Measurements from ENCODE around the gene LCN6. TPM values are rescaled to one million over a fixed set of nuclear protein-coding genes. Genes with fewer than 3 reads are reported as not detected.

LCN6 gene
- total and polyA plus RNA-seq, 2 of the 13 experiments (the other 11 are each of a cell fraction or from before 2014, with no cell fraction given) = not detected

DNA sequence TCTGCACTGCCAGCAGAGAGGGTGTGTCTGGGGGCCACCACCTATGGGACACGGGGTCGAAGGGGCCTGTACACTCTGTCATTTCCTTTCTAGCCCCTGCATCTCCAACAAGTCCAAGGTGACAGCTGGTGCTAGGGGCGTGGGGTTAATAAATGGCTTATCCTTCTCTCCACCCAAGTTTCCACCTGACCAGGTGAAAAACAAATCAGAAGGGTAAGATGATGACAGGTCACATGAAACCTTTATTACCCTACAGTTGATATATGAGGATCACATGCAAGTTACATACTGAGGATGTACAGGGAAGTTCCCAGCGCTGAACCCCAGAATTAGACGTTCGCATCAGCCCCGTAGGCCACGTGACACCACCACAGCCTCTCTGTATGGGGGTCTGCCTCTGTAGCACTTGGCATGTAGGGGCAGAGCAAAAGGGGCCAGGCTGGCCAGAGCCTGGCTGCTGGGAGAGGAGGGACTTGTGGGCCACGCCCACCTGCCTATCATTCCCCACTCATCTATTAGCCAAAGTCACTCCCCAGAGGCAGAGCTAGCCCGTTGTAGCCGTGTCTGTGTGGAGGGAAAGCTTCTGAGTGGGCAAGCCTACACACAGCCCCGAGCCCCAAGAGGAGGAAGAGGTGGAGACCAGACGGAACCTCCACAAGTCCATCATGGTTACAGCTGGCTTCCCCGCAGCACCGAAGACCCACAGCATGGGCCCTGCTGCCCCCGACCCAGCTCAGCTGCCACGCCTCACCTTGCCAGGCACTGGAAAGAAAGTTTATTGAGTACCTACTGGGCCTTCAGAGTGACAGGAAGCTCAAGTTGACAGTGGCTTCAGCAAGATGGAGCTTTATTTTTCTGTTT is 45.0 kb upstream of the LCN6 start (continued):
- TF ChIP-seq, protein P1, sequence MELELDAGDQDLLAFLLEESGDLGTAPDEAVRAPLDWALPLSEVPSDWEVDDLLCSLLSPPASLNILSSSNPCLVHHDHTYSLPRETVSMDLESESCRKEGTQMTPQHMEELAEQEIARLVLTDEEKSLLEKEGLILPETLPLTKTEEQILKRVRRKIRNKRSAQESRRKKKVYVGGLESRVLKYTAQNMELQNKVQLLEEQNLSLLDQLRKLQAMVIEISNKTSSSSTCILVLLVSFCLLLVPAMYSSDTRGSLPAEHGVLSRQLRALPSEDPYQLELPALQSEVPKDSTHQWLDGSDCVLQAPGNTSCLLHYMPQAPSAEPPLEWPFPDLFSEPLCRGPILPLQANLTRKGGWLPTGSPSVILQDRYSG (CRISPR knock-in tag; IDR thresholded peaks at IDR 0.05) = no peak
- TF ChIP-seq TAF15 (IDR thresholded peaks at IDR 0.05; ENCODE audit: low read depth, low read length, poor library complexity, severe bottlenecking) (peak; percentile 60), ZNF589 (CRISPR knock-in tag; conservative IDR thresholded peaks at IDR 0.05) (no peak), MEF2D (CRISPR knock-in tag; IDR thresholded peaks at IDR 0.05) (no peak; the same call in 1 of the 2 replicates), SP2 (CRISPR knock-in tag; IDR thresholded peaks at IDR 0.05) (0 out of 2 replicates have a peak, but pooled peaks have one; percentile 23), ATF6 (CRISPR knock-in tag; conservative IDR thresholded peaks at IDR 0.05) (no peak), POLR2G (IDR thresholded peaks at IDR 0.05; ENCODE audit: low read depth, low read length) (no peak; the same call in 1 of the 2 replicates), PCBP2 (optimal IDR thresholded peaks at IDR 0.05; ENCODE audit: low read depth, low read length, poor library complexity, severe bottlenecking) (no peak), ZBTB39 (CRISPR knock-in tag; IDR thresholded peaks at IDR 0.05) (0 out of 2 replicates have a peak, but pooled peaks have one; percentile 12), ZNF83 (CRISPR knock-in tag; IDR thresholded peaks at IDR 0.05; ENCODE audit: borderline replicate concordance) (0 out of 2 replicates have a peak, but pooled peaks have one; percentile 16), LCORL (IDR thresholded peaks at IDR 0.05) (no peak), LCORL (CRISPR knock-in tag; IDR thresholded peaks at IDR 0.05) (peak; percentile 52; the same call in 1 of the 2 replicates), HMGXB3 (CRISPR knock-in tag; IDR thresholded peaks at IDR 0.05; ENCODE audit: borderline replicate concordance) (no peak), ZMYM4 (CRISPR knock-in tag; IDR thresholded peaks at IDR 0.05) (no peak), PHF21A (CRISPR knock-in tag; IDR thresholded peaks at IDR 0.05) (no peak), HNRNPH1 (optimal IDR thresholded peaks at IDR 0.05; ENCODE audit: low read depth, low read length) (no peak), NONO (IDR thresholded peaks at IDR 0.05) (no peak), NONO (CRISPR knock-in tag; conservative IDR thresholded peaks at IDR 0.05) (peak; percentile 44; the same call in 1 of the 2 replicates)
- TF ChIP-seq, protein P2, sequence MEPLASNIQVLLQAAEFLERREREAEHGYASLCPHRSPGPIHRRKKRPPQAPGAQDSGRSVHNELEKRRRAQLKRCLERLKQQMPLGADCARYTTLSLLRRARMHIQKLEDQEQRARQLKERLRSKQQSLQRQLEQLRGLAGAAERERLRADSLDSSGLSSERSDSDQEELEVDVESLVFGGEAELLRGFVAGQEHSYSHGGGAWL (CRISPR knock-in tag; IDR thresholded peaks at IDR 0.05) = no peak
